GM23248 (cell line): ENCODE data around the gene AURKB. TPM values are rescaled to one million over a fixed set of nuclear protein-coding genes. Genes with fewer than 3 reads are reported as not detected.
"Not testable (repeated sequence)": the region's sequence is repeated elsewhere in the genome, so short reads cannot be mapped to it uniquely, and the experiment has no call there.

Experiments
- DNase-seq: peaks from one replicate; pipeline ENCODE4 v3.0.0-alpha.2; 2015
- H2AFZ ChIP-seq: fragments of 200-600 bp; sonication (generic); 2 replicates; pipeline ENCODE4 v1.6.1; 2016; ENCODE audit warnings: antibody characterized with exemption
- H3F3A ChIP-seq: fragments of 200-600 bp; sonication (generic); 2 replicates; pipeline ENCODE4 v1.6.1; 2016; ENCODE audit warnings: mild to moderate bottlenecking, antibody characterized with exemption, mixed run types; ENCODE audit not compliant: insufficient read depth
- H3K27ac ChIP-seq: fragments of 200-600 bp; sonication (generic); 2 replicates; pipeline ENCODE4 v1.5.1; 2016; ENCODE audit warnings: mild to moderate bottlenecking
- H3K27me3 ChIP-seq: fragments of 200-600 bp; sonication (generic); replicated peaks from 2 replicates; pipeline ENCODE4 v1.6.1; 2016; ENCODE audit warnings: mild to moderate bottlenecking; ENCODE audit not compliant: insufficient read depth
- H3K36me3 ChIP-seq: fragments of 200-600 bp; sonication (generic); 2 replicates; pipeline ENCODE4 v1.6.1; 2016; ENCODE audit warnings: low read depth, mild to moderate bottlenecking
- H3K4me1 ChIP-seq: fragments of 200-600 bp; sonication (generic); 2 replicates; pipeline ENCODE4 v1.6.1; 2016; ENCODE audit warnings: mild to moderate bottlenecking; ENCODE audit not compliant: insufficient read depth
- H3K4me2 ChIP-seq: fragments of 200-600 bp; sonication (generic); one replicate; pipeline ENCODE4 v1.6.1; 2016; ENCODE audit warnings: mild to moderate bottlenecking; ENCODE audit not compliant: unreplicated experiment
- H3K4me3 ChIP-seq: fragments of 200-600 bp; sonication (generic); 2 replicates; pipeline ENCODE4 v1.5.1; 2016; ENCODE audit warnings: mild to moderate bottlenecking
- H3K79me2 ChIP-seq: fragments of 200-600 bp; sonication (generic); 2 replicates; pipeline ENCODE4 v1.6.1; 2016; ENCODE audit warnings: mild to moderate bottlenecking; ENCODE audit not compliant: insufficient read depth
- H3K9ac ChIP-seq: fragments of 200-600 bp; sonication (generic); 2 replicates; pipeline ENCODE4 v1.6.1; 2016; ENCODE audit warnings: mild to moderate bottlenecking
- H3K9me2 ChIP-seq: fragments of 200-600 bp; sonication (generic); 2 replicates; pipeline ENCODE4 v1.6.1; 2016; ENCODE audit warnings: mixed run types, mild to moderate bottlenecking, moderate library complexity; ENCODE audit not compliant: insufficient read depth
- H3K9me3 ChIP-seq: fragments of 200-600 bp; sonication (generic); one replicate; pipeline ENCODE4 v1.6.1; 2017; ENCODE audit warnings: low read depth
- H4K20me1 ChIP-seq: fragments of 200-600 bp; sonication (generic); 2 replicates; pipeline ENCODE4 v1.6.0; 2016; ENCODE audit not compliant: insufficient read depth
- EZH2 ChIP-seq: fragments of 200-600 bp; sonication (generic); IDR thresholded peaks from 2 replicates; pipeline ENCODE4 v1.6.1; 2018; ENCODE audit warnings: antibody characterized with exemption, mild to moderate bottlenecking; ENCODE audit not compliant: insufficient read depth, poor library complexity, severe bottlenecking
- EZH2phosphoT487 ChIP-seq: fragments of 200-600 bp; sonication (generic); IDR thresholded peaks from 2 replicates; pipeline ENCODE4 v1.6.1; 2018; ENCODE audit warnings: antibody characterized with exemption, moderate library complexity, mild to moderate bottlenecking, low read depth; ENCODE audit not compliant: insufficient read depth
- WGBS, 2 experiments: methylation state at CpG; one replicate each; pipeline ENCODE4 v1.1.6; 2015 to 2017; ENCODE audit warnings: low lambda C conversion rate in 2 of 2, low coverage in 1 of 2; ENCODE audit errors: missing lambda C conversion rate in 2 of 2; 5-methylcytosine and 5-hydroxymethylcytosine counted together
- in situ Hi-C: fragments of 300-500 bp; cut with MboI; formaldehyde crosslinking; loops from 2 replicates; pipeline ENCODE4 v1.15.0; 2020
- polyA plus RNA-seq: library from polyadenylated mRNA; unstranded; fragments of >200 nt; fragmentation: Nextera tagmentation; extraction: Ambion mirVana; gene quantifications from 2 replicates; pipeline ENCODE4 v1.2.1, GENCODE V29; 2016
- total RNA-seq: library from RNA; depleted of rRNA; stranded (reverse); fragments of >200 nt; shearing (Covaris generic); gene quantifications from 2 replicates; pipeline ENCODE4 v1.2.3, GENCODE V29; 2014

The AURKB gene
- total and polyA plus RNA-seq, 2 experiments from 2014 or later, result 18.4 to 24.1 TPM

GRCh38 chr17:8221663-8222379 is 11.4 kb upstream of the AURKB start:
- TF ChIP-seq EZH2 (no peak), EZH2phosphoT487 (no peak)
- Histone ChIP-seq H3F3A (peaks cover 46% of the 10 kb centered on the region), H3K9me2 (no peaks in the 10 kb centered on the region), H3K27ac (peak overlapping the region; percentile 94), H3K4me3 (peak overlapping the region; percentile 86), H3K36me3 (no peaks in the 10 kb centered on the region), H3K9ac (peak overlapping the region; percentile 92), H3K27me3 (no peaks in the 10 kb centered on the region), H3K4me1 (peaks cover 12% of the 10 kb centered on the region; the same call in 1 of the 2 replicates), H4K20me1 (no peaks in the 10 kb centered on the region), H3K4me2 (peak overlapping the region; percentile 94), H3K79me2 (no peaks in the 10 kb centered on the region), H3K9me3 (no peaks in the 10 kb centered on the region), H2AFZ (peak overlapping the region; percentile 85)
- in situ Hi-C loops, result no loop called here
- WGBS, 2 experiments, result 1% methylated on average over 39 to 40 of the region's 40 CpGs
- DNase-seq, result peak; percentile 88

GRCh38 chr17:8220783-8221662 is 10.6 kb upstream of the AURKB start:
- Histone ChIP-seq H4K20me1 (no peaks in the 10 kb centered on the region), H2AFZ (peak overlapping the region; percentile 85), H3K27ac (peak overlapping the region; percentile 94), H3K4me3 (peak overlapping the region; percentile 86), H3K4me2 (peak overlapping the region; percentile 94), H3K27me3 (no peaks in the 10 kb centered on the region), H3K9me3 (no peaks in the 10 kb centered on the region), H3K36me3 (no peaks in the 10 kb centered on the region), H3F3A (peaks cover 43% of the 10 kb centered on the region), H3K4me1 (peaks cover 12% of the 10 kb centered on the region; the same call in 1 of the 2 replicates), H3K9ac (peak overlapping the region; percentile 92), H3K79me2 (no peaks in the 10 kb centered on the region), H3K9me2 (no peaks in the 10 kb centered on the region)
- TF ChIP-seq EZH2phosphoT487 (no peak), EZH2 (no peak)
- peak; percentile 89 for DNase-seq
- 0 to 1% methylated on average over 42 to 45 of the region's 45 CpGs for WGBS, 2 experiments
- in situ Hi-C loops, result no loop called here

GRCh38 chr17:8214000-8214399 is 3.6 kb upstream of the AURKB start:
- in situ Hi-C loops, H3K4me1 ChIP-seq, DNase-seq, H3K9me3 ChIP-seq, H3K27ac ChIP-seq, H3K9me2 ChIP-seq, H4K20me1 ChIP-seq, H3K9ac ChIP-seq, H3K36me3 ChIP-seq, H3K4me2 ChIP-seq, H2AFZ ChIP-seq, H3K4me3 ChIP-seq, H3K27me3 ChIP-seq: not testable (repeated sequence)
- Histone ChIP-seq H3K79me2 (peaks cover 13% of the 10 kb centered on the region), H3F3A (peaks cover 17% of the 10 kb centered on the region)
- WGBS, 2 experiments, result 82 to 86% methylated on average over 15 of the region's 15 CpGs

- H3K9ac ChIP-seq, result no peak overlapping the region
- no peak overlapping the region for H3K27ac ChIP-seq
- H3K79me2 ChIP-seq, result peaks cover 27% of the 10 kb centered on the region
- no peak overlapping the region for H2AFZ ChIP-seq
- in situ Hi-C loops, result no loop called here
- no peaks in the 10 kb centered on the region for H3K27me3 ChIP-seq
- H3F3A ChIP-seq, result peaks cover 17% of the 10 kb centered on the region
- H3K4me2 ChIP-seq, result no peak overlapping the region
- TF ChIP-seq EZH2, result no peak
- no peak for TF ChIP-seq EZH2phosphoT487
- WGBS, 2 experiments, result 77 to 78% methylated on average over 14 of the region's 14 CpGs
- H3K4me3 ChIP-seq, result no peak overlapping the region
- no peaks in the 10 kb centered on the region for H3K9me3 ChIP-seq
- no peaks in the 10 kb centered on the region; the same call in 1 of the 2 replicates for H3K4me1 ChIP-seq
- DNase-seq, result no peak
- no peaks in the 10 kb centered on the region for H3K36me3 ChIP-seq
- no peaks in the 10 kb centered on the region for H4K20me1 ChIP-seq
- H3K9me2 ChIP-seq, result no peaks in the 10 kb centered on the region
Observed at GRCh38 chr17:8212312-8213180, 2.2 kb upstream of the AURKB start.
